ENCODE data around the gene PLCH1.

DNA sequence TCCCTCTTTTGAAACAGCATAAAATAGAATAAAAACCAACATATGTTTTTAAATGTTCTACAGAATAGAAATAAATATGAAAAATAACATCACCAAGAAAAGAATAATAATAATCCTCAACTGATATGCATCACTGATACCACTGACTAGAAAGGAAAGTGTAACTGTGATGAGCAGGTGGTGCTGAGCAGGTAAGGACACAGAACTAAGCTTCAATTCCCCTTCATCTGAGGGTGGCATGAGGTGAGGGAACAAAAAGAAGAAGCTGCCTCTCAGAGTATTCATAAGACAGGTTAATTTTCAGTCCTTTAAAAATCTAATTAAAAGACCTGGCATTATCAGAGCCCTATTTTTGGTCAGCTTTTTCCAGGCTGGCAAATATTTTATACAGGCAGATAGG is 216.3 kb downstream of the PLCH1 start:
- TF ChIP-seq CTCF (conservative IDR thresholded peaks at IDR 0.05; ENCODE audit: low read depth, low read length) (no peak), EZH2 (IDR thresholded peaks at IDR 0.05; ENCODE audit: borderline replicate concordance, low read depth, low read length, poor library complexity, severe bottlenecking) (no peak)

All from A673 (cell line).